Measurements from ENCODE around the gene NME2.

NME2 gene

DNA sequence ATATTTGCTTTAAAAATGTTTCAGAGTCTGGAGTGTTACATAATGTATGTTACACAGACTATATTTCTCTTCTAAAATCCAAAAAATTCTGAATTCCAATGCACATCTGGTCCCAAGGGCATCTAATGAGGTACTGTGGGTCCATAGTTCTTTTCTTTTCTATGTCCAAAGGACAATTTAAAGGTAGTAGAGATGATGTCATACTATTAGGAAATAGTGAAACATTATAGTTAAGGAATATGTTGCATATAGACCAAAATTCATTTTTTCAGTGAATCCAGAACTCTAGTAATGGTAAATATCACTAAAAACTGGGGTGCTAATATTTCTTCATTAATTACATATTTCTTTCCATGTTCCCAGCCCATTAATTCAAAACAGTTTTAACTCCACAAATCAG is 23.0 kb downstream of the NME2 start:
- TF ChIP-seq FOXP2 (optimal IDR thresholded peaks at IDR 0.05; ENCODE audit: borderline replicate concordance, extremely low read depth, extremely low read length, insufficient read depth) (no peak), TAF1 (IDR thresholded peaks at IDR 0.05; ENCODE audit: borderline replicate concordance, insufficient read depth, low read length) (no peak), SIN3A (IDR thresholded peaks at IDR 0.05; ENCODE audit: borderline replicate concordance, insufficient read depth, low read length) (no peak), REST (IDR thresholded peaks at IDR 0.05; ENCODE audit: insufficient read depth in 1 of 2, low read depth in 2 of 2, low read length in 2 of 2) (no peak), POLR2AphosphoS5 (IDR thresholded peaks at IDR 0.05; ENCODE audit: low read depth, low read length) (no peak)

DNA sequence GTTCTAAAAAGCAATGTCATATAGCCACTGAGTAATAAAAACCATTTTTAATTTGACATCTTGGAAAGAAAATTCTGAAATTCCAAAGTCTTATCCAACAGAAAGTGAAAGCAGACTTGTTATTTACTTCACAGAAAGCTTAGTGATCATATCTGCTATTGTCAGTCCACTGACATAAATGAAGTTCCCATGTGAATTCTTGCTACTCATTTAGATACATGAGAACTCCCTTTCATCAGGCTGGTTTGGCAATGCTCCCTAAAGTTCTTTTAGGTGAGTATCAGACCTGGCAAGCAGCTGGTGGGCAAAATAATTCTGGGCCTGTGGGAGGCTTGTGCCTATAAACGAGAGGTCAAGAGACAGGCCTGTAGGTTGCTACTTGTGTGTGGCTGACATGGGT is 23.4 kb downstream of the NME2 start:
- no peak for TF ChIP-seq REST (IDR thresholded peaks at IDR 0.05; ENCODE audit: insufficient read depth in 1 of 2, low read depth in 2 of 2, low read length in 2 of 2)
- no peak for TF ChIP-seq FOXP2 (optimal IDR thresholded peaks at IDR 0.05; ENCODE audit: borderline replicate concordance, extremely low read depth, extremely low read length, insufficient read depth)
- TF ChIP-seq TAF1 (IDR thresholded peaks at IDR 0.05; ENCODE audit: borderline replicate concordance, insufficient read depth, low read length), result no peak
- TF ChIP-seq POLR2AphosphoS5 (IDR thresholded peaks at IDR 0.05; ENCODE audit: low read depth, low read length), result no peak
- no peak for TF ChIP-seq SIN3A (IDR thresholded peaks at IDR 0.05; ENCODE audit: borderline replicate concordance, insufficient read depth, low read length)

GRCh38 chr17:51191895-51192294 is 25.7 kb downstream of the NME2 start:
- TF ChIP-seq SIN3A (IDR thresholded peaks at IDR 0.05; ENCODE audit: borderline replicate concordance, insufficient read depth, low read length), result no peak
- no peak for TF ChIP-seq TAF1 (IDR thresholded peaks at IDR 0.05; ENCODE audit: borderline replicate concordance, insufficient read depth, low read length)
- TF ChIP-seq POLR2AphosphoS5 (IDR thresholded peaks at IDR 0.05; ENCODE audit: low read depth, low read length), result no peak
- TF ChIP-seq FOXP2 (optimal IDR thresholded peaks at IDR 0.05; ENCODE audit: borderline replicate concordance, extremely low read depth, extremely low read length, insufficient read depth), result no peak
- TF ChIP-seq REST (IDR thresholded peaks at IDR 0.05; ENCODE audit: insufficient read depth in 1 of 2, low read depth in 2 of 2, low read length in 2 of 2), result no peak

DNA sequence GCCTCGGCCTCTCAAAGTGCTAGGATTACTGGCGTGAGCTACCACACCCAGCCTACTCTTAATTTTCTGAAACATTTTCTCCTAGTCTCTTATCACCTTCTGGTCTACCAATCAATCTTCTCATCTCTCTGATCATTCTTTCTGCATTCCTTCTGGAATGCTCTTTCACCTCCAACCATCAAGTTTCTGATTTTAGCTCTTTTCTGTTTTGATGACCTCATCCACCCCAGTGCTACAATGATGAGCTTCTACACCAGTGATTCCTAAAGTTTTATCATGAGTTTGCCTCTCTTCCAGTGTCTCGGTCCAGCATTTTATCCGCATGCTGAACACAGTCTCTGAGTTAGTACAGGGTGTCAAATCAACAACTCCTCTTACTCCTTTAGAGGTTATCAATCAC is 31.5 kb downstream of the NME2 start:
- TF ChIP-seq TAF1 (IDR thresholded peaks at IDR 0.05; ENCODE audit: borderline replicate concordance, insufficient read depth, low read length) (no peak), POLR2AphosphoS5 (IDR thresholded peaks at IDR 0.05; ENCODE audit: low read depth, low read length) (no peak), REST (IDR thresholded peaks at IDR 0.05; ENCODE audit: insufficient read depth in 1 of 2, low read depth in 2 of 2, low read length in 2 of 2) (no peak), FOXP2 (optimal IDR thresholded peaks at IDR 0.05; ENCODE audit: borderline replicate concordance, extremely low read depth, extremely low read length, insufficient read depth) (no peak), SIN3A (IDR thresholded peaks at IDR 0.05; ENCODE audit: borderline replicate concordance, insufficient read depth, low read length) (no peak)

DNA sequence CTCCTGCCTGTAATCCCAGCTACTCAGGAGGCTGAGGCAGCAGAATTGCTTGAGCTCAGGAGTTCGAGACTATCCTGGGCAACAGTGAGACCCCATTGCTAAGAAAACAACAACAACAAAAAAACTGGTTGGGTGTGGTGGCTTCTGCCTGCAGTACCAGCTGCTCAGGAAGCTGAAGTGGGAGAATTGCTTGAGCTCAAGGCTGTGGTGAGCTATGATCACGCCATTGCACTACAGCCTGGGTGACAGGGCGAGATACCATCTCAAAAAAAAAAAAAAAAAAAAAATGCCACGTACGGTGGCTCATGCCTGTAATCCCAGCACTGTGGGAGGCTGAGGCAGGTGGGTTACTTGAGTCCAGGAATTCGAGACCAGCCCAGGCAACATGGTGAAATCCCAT is 34.1 kb downstream of the NME2 start:
- TF ChIP-seq TAF1 (IDR thresholded peaks at IDR 0.05; ENCODE audit: borderline replicate concordance, insufficient read depth, low read length) (no peak), REST (IDR thresholded peaks at IDR 0.05; ENCODE audit: insufficient read depth in 1 of 2, low read depth in 2 of 2, low read length in 2 of 2) (no peak), SIN3A (IDR thresholded peaks at IDR 0.05; ENCODE audit: borderline replicate concordance, insufficient read depth, low read length) (no peak), POLR2AphosphoS5 (IDR thresholded peaks at IDR 0.05; ENCODE audit: low read depth, low read length) (no peak), FOXP2 (optimal IDR thresholded peaks at IDR 0.05; ENCODE audit: borderline replicate concordance, extremely low read depth, extremely low read length, insufficient read depth) (no peak)
